ENCODE measurements around the gene SPTAN1. TPM values are rescaled to one million over a fixed set of nuclear protein-coding genes. Genes with fewer than 3 reads are reported as not detected.
"Not testable (repeated sequence)": the region's sequence is repeated elsewhere in the genome, so short reads cannot be mapped to it uniquely, and the experiment has no call there.

Gene SPTAN1
- total and polyA plus RNA-seq, 8 donors: 58.6 to 155 (median 90.9) TPM

DNA sequence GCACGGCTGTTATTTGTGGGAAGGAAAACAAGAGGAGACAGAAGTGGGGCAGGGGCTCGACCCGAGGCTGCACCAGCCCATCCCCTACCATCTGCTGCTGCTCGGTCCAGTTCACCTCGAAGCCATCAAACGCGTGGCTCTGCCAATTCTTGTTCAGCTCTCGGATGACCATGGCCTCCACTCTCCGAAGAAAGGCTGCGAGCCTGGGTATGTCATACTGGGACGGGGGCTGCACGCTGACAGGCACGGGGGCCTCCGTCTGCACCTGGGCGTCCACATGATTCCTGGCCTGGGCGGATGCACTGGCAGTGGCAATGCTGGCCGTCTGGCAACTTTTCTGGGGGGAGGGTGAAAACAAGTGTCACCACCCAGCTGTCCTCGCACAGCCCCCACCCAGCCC, 88.2 kb downstream of the SPTAN1 start:
- 93 to 96% methylated on average over 17 to 18 of the region's 18 CpGs for WGBS, 2 donors
- Histone ChIP-seq H3K4me3 (no peak overlapping the region), H3K27ac (no peak overlapping the region), H3K9me3 (no peaks in the 10 kb centered on the region), H3K4me1 (peaks cover 0 to 2% (median 0%) of the 10 kb centered on the region in 3 donors), H3K27me3 (no peaks in the 10 kb centered on the region), H3K36me3 (no peaks in the 10 kb centered on the region)
- TF ChIP-seq, protein P1, sequence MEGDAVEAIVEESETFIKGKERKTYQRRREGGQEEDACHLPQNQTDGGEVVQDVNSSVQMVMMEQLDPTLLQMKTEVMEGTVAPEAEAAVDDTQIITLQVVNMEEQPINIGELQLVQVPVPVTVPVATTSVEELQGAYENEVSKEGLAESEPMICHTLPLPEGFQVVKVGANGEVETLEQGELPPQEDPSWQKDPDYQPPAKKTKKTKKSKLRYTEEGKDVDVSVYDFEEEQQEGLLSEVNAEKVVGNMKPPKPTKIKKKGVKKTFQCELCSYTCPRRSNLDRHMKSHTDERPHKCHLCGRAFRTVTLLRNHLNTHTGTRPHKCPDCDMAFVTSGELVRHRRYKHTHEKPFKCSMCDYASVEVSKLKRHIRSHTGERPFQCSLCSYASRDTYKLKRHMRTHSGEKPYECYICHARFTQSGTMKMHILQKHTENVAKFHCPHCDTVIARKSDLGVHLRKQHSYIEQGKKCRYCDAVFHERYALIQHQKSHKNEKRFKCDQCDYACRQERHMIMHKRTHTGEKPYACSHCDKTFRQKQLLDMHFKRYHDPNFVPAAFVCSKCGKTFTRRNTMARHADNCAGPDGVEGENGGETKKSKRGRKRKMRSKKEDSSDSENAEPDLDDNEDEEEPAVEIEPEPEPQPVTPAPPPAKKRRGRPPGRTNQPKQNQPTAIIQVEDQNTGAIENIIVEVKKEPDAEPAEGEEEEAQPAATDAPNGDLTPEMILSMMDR (IDR thresholded peaks at IDR 0.05): no peak
- FAIRE-seq (no peak), DNase-seq (no peak), ATAC-seq (no peak)
- intact Hi-C loops (cut with DNase I): no loop called here

DNA sequence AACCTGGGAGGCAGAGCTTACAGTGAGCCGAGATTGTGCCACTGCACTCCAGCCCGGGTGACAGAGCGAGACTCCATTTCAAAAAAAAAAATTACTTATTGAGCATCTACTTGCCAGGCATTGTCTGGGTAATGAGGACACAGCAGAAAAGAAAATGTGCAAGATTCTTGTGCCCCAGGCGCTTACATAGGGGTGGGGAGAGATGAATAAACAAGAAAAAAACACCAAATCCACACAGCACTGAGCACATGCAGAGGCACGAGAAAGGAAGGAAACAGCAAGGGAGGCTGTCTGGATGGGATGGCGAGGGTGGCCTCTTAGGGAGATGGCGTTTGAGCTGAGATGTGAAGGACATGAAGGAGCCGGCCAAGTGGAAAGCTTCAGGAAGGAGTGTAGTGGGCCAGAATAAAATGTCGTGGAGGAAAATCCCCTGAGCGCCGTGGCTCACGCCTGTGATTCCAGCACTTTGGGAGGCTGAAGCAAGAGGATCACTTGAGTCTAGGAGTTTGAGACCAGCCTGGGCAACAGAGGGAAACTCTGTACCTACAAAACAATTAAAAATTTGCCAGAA, 90.4 kb downstream of the SPTAN1 start:
- ATAC-seq (no peak), FAIRE-seq (no peak), DNase-seq (no peak)
- no peaks in the 10 kb centered on the region for H3K4me1 ChIP-seq
- H3K36me3 ChIP-seq: no peaks in the 10 kb centered on the region
- no peaks in the 10 kb centered on the region for H3K9me3 ChIP-seq
- intact Hi-C loops (cut with DNase I): no loop called here
- 86 to 94% methylated on average over 12 of the region's 12 CpGs for WGBS, 2 donors
- no peak overlapping the region for H3K27ac ChIP-seq
- no peaks in the 10 kb centered on the region for H3K27me3 ChIP-seq
- TF ChIP-seq, protein P1 (IDR thresholded peaks at IDR 0.05): no peak
- H3K4me3 ChIP-seq: no peak overlapping the region

DNA sequence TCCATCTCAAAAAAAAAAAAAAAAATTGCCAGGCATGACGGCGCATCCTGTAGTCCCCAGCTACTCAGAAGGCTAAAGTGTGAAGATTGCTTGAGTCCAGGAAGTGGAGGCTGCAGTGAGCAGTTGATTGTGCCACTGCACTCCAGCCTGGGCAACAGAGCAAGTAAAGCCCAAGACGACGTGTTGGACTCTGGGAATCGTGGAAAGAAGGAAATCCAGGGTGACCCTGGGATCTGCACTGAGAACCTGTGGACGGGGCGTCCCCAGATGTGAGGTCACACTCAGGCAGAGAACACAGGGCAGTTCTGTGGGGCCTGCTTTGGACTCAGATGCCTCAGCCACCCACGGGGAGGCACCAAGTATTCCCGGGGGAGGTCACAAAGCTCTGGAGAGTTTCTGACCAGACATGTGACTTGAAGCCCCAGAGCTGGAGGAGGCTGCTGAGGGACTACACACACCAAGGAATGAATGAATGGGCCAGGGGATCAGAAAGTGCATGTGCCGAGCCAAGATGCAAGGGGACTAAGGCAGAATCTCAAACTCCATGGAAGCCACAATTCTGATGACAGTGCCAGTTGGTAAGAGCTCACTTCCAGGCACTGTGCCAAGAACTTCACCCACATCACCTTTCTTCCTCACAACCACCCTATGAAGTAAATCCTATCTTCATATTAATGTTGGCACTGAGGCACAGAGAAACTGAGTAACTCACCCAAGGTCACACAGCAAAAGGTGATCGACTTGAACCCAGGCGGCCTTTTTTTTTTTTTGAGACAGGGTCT, 91.3 kb downstream of the SPTAN1 start:
- H3K27me3 ChIP-seq: no peaks in the 10 kb centered on the region
- no peak for FAIRE-seq
- peak in 1 of 4 donors; percentile 18 for ATAC-seq
- H3K9me3 ChIP-seq: no peaks in the 10 kb centered on the region
- no peaks in the 10 kb centered on the region for H3K4me1 ChIP-seq
- DNase-seq: no peak
- intact Hi-C loops (cut with DNase I): no loop called here
- H3K36me3 ChIP-seq: no peaks in the 10 kb centered on the region
- TF ChIP-seq, protein P1 (IDR thresholded peaks at IDR 0.05): no peak
- no peak overlapping the region for H3K27ac ChIP-seq
- no peak overlapping the region for H3K4me3 ChIP-seq
- WGBS, 2 donors: 75 to 81% methylated on average over 12 of the region's 12 CpGs

DNA sequence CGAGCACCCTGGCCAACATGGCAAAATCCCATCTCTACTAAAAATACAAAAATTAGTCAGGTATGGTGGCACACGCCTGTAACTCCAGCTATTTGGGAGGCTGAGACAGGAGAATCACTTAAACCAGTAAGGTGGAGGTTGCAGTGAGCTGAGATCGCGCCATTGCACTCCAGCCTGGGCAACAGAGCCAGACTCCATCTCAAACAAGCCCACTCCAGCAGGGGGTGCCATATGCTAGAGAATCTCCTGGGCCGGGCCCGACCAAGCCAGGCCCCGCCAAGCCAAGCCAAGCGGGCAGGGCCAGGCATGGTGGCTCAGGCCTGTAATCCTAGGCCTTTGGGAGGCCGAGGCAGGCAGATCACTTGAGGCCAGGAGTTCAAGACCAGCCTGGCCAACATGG, 95.8 kb downstream of the SPTAN1 start:
- H3K27me3 ChIP-seq; H3K4me1 ChIP-seq; H3K4me3 ChIP-seq; DNase-seq; intact Hi-C loops (cut with DNase I); H3K27ac ChIP-seq; H3K9me3 ChIP-seq; H3K36me3 ChIP-seq; FAIRE-seq: not testable (repeated sequence)
- 91 to 96% methylated on average over 9 of the region's 9 CpGs for WGBS, 2 donors
- ATAC-seq: peak in 3 of 4 donors; percentile 65 to 82 (median 79)

DNA sequence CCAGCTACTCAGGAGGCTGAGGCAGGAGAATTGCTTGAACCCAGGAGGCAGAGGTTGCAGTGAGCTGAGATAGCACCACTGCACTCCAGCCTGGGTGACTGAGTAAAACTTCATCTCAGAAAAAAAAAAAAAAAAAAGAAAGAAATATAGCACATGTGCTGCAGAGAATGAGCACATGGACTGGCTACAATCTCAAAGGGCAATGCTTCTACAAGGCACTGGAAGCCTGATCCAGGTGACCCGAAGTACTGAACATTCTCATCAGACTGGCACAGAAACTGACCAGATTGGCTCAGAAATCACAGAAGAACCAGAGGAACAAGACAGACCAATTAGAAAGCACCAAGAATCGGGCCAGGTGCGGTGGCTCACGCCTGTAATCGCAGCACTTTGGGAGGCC, 99.4 kb downstream of the SPTAN1 start:
- Histone ChIP-seq H3K9me3 (no peaks in the 10 kb centered on the region), H3K4me1 (no peaks in the 10 kb centered on the region), H3K4me3 (no peak overlapping the region), H3K36me3 (no peaks in the 10 kb centered on the region), H3K27ac (no peak overlapping the region), H3K27me3 (no peaks in the 10 kb centered on the region)
- DNase-seq (no peak), ATAC-seq (no peak), FAIRE-seq (no peak)
- WGBS, 2 donors: 94% methylated on average over 5 of the region's 5 CpGs
- intact Hi-C loops (cut with DNase I): no loop called here
- TF ChIP-seq, protein P1 (IDR thresholded peaks at IDR 0.05): no peak
